Astrocyte (in vitro differentiated cells and primary cell): ENCODE results near the gene DLGAP1. TPM values are rescaled to one million over a fixed set of nuclear protein-coding genes. Genes with fewer than 3 reads are reported as not detected.
"Not testable (repeated sequence)": the region's sequence is repeated elsewhere in the genome, so short reads cannot be mapped to it uniquely, and the experiment has no call there.

Experiments
- DNase-seq: peaks from one replicate; pipeline ENCODE4 v3.0.0-alpha.2; 2010; ENCODE audit warnings: low read depth
- FAIRE-seq: peaks from 2 replicates; lab custom pipeline; 2011; peaks lifted over from hg19 to GRCh38; lab: Jason Lieb, UNC
- H2AFZ ChIP-seq: 2 replicates; pipeline ENCODE4 v1.6.0; 2012; ENCODE audit warnings: low read depth, low read length, inconsistent platforms
- H3K27ac ChIP-seq: 2 replicates; pipeline ENCODE4 v1.5.1; 2011; ENCODE audit warnings: low read depth, low read length, inconsistent platforms
- H3K27me3 ChIP-seq: 2 replicates; pipeline ENCODE4 v1.6.0; 2011; ENCODE audit warnings: low read length, inconsistent platforms; ENCODE audit not compliant: insufficient read depth
- H3K36me3 ChIP-seq: 2 replicates; pipeline ENCODE4 v1.5.1; 2011; ENCODE audit warnings: low read length, inconsistent platforms; ENCODE audit not compliant: insufficient read depth
- H3K4me1 ChIP-seq: 2 replicates; pipeline ENCODE4 v1.5.1; 2011; ENCODE audit warnings: low read length, inconsistent platforms; ENCODE audit not compliant: insufficient read depth
- H3K4me2 ChIP-seq: 2 replicates; pipeline ENCODE4 v1.6.0; 2012; ENCODE audit warnings: low read length, inconsistent platforms
- H3K4me3 ChIP-seq: 2 replicates; pipeline ENCODE4 v1.5.1; 2011; ENCODE audit warnings: low read depth, mild to moderate bottlenecking, low read length, inconsistent platforms; ENCODE audit not compliant: insufficient read depth
- H3K79me2 ChIP-seq: 2 replicates; pipeline ENCODE4 v1.6.0; 2012; ENCODE audit warnings: mild to moderate bottlenecking, low read length, inconsistent platforms; ENCODE audit not compliant: insufficient read depth
- H3K9ac ChIP-seq: 2 replicates; pipeline ENCODE4 v1.6.0; 2012; ENCODE audit warnings: mild to moderate bottlenecking, low read length, inconsistent platforms
- H3K9me3 ChIP-seq: 2 replicates; pipeline ENCODE4 v1.5.1; 2012; ENCODE audit warnings: low read depth, mild to moderate bottlenecking, low read length, inconsistent platforms; ENCODE audit not compliant: insufficient read depth
- H4K20me1 ChIP-seq: 2 replicates; pipeline ENCODE4 v1.6.0; 2012; ENCODE audit warnings: low read length, inconsistent platforms; ENCODE audit not compliant: insufficient read depth
- H3K27ac Mint-ChIP-seq: one replicate; pipeline ENCODE4 v1.8.0; 2021; ENCODE audit warnings: mild to moderate bottlenecking, mixed read lengths; ENCODE audit not compliant: unreplicated experiment
- H3K27me3 Mint-ChIP-seq: one replicate; pipeline ENCODE4 v1.8.0; 2021; ENCODE audit warnings: low read depth, mixed read lengths; ENCODE audit not compliant: unreplicated experiment
- H3K36me3 Mint-ChIP-seq: one replicate; pipeline ENCODE4 v1.8.0; 2021; ENCODE audit warnings: low read depth, mixed read lengths; ENCODE audit not compliant: unreplicated experiment
- H3K4me1 Mint-ChIP-seq: one replicate; pipeline ENCODE4 v1.8.0; 2021; ENCODE audit warnings: low read depth, mixed read lengths; ENCODE audit not compliant: unreplicated experiment
- H3K4me3 Mint-ChIP-seq: one replicate; pipeline ENCODE4 v1.8.0; 2021; ENCODE audit warnings: mild to moderate bottlenecking, moderate library complexity, mixed read lengths; ENCODE audit not compliant: unreplicated experiment
- H3K9me3 Mint-ChIP-seq: one replicate; pipeline ENCODE4 v1.8.0; 2021; ENCODE audit warnings: mild to moderate bottlenecking, mixed read lengths; ENCODE audit not compliant: unreplicated experiment
- EZH2 ChIP-seq: IDR thresholded peaks from 2 replicates; pipeline ENCODE4 v1.6.1; 2012; ENCODE audit warnings: mild to moderate bottlenecking, low read length, inconsistent platforms; ENCODE audit not compliant: insufficient read depth
- total RNA-seq: library from RNA; stranded (reverse); gene quantifications from 2 replicates; pipeline ENCODE4 v1.2.1, GENCODE V29; 2021
- TF ChIP-seq, protein P1 (sequence below): IDR thresholded peaks from 2 replicates; pipeline ENCODE4 v1.5.1; 2011; ENCODE audit warnings: low read depth, mild to moderate bottlenecking, inconsistent platforms, low read length, moderate library complexity; ENCODE audit not compliant: insufficient read depth

The DLGAP1 gene
- total RNA-seq, 1 donor from 2014 or later = 2.3 TPM

- no peaks in the 10 kb centered on the region for H3K4me1 ChIP-seq
- Mint-ChIP-seq H3K27me3 (no peaks in the 10 kb centered on the region), H3K9me3 (peaks cover 3% of the 10 kb centered on the region), H3K27ac (no peak overlapping the region), H3K36me3 (peaks cover 3% of the 10 kb centered on the region), H3K4me3 (peak overlapping the region; percentile 23), H3K4me1 (peaks cover 7% of the 10 kb centered on the region)
- no peaks in the 10 kb centered on the region for H4K20me1 ChIP-seq
- no peaks in the 10 kb centered on the region for H3K9me3 ChIP-seq
- H3K4me2 ChIP-seq = no peak overlapping the region
- no peak overlapping the region for H3K27ac ChIP-seq
- H3K9ac ChIP-seq = no peak overlapping the region
- FAIRE-seq (no peak), DNase-seq (no peak)
- no peaks in the 10 kb centered on the region for H3K79me2 ChIP-seq
- H3K36me3 ChIP-seq = no peaks in the 10 kb centered on the region
- no peak overlapping the region for H3K4me3 ChIP-seq
- TF ChIP-seq, protein P1, sequence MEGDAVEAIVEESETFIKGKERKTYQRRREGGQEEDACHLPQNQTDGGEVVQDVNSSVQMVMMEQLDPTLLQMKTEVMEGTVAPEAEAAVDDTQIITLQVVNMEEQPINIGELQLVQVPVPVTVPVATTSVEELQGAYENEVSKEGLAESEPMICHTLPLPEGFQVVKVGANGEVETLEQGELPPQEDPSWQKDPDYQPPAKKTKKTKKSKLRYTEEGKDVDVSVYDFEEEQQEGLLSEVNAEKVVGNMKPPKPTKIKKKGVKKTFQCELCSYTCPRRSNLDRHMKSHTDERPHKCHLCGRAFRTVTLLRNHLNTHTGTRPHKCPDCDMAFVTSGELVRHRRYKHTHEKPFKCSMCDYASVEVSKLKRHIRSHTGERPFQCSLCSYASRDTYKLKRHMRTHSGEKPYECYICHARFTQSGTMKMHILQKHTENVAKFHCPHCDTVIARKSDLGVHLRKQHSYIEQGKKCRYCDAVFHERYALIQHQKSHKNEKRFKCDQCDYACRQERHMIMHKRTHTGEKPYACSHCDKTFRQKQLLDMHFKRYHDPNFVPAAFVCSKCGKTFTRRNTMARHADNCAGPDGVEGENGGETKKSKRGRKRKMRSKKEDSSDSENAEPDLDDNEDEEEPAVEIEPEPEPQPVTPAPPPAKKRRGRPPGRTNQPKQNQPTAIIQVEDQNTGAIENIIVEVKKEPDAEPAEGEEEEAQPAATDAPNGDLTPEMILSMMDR = no peak
- TF ChIP-seq EZH2 = no peak
- H3K27me3 ChIP-seq = no peaks in the 10 kb centered on the region
- H2AFZ ChIP-seq = no peak overlapping the region
These were observed 870.1 kb downstream of the DLGAP1 start for GRCh38 chr18:3584897-3585460.

GRCh38 chr18:3584266-3584861 lies 870.7 kb downstream of the DLGAP1 start:
- Histone ChIP-seq H3K79me2 (no peaks in the 10 kb centered on the region), H3K9ac (no peak overlapping the region), H3K27ac (no peak overlapping the region), H3K36me3 (no peaks in the 10 kb centered on the region), H4K20me1 (no peaks in the 10 kb centered on the region), H3K4me3 (no peak overlapping the region), H3K27me3 (no peaks in the 10 kb centered on the region), H2AFZ (no peak overlapping the region), H3K4me2 (no peak overlapping the region), H3K9me3 (no peaks in the 10 kb centered on the region), H3K4me1 (peaks cover 4% of the 10 kb centered on the region)
- Mint-ChIP-seq H3K4me3 (peak overlapping the region; percentile 23), H3K9me3 (peaks cover 3% of the 10 kb centered on the region), H3K4me1 (peaks cover 7% of the 10 kb centered on the region), H3K27me3 (no peaks in the 10 kb centered on the region), H3K27ac (no peak overlapping the region), H3K36me3 (peaks cover 3% of the 10 kb centered on the region)
- FAIRE-seq (no peak), DNase-seq (no peak)
- TF ChIP-seq, protein P1 = no peak
- TF ChIP-seq EZH2 = no peak

- Histone ChIP-seq H3K9me3 (no peaks in the 10 kb centered on the region), H3K4me3 (no peak overlapping the region), H3K36me3 (no peaks in the 10 kb centered on the region), H3K4me2 (no peak overlapping the region), H3K4me1 (peaks cover 9% of the 10 kb centered on the region), H3K9ac (no peak overlapping the region), H4K20me1 (no peaks in the 10 kb centered on the region), H2AFZ (no peak overlapping the region), H3K79me2 (no peaks in the 10 kb centered on the region), H3K27ac (no peak overlapping the region), H3K27me3 (no peaks in the 10 kb centered on the region)
- FAIRE-seq (no peak), DNase-seq (no peak)
- no peak overlapping the region for H3K4me3 Mint-ChIP-seq
- H3K36me3 Mint-ChIP-seq = peaks cover 3% of the 10 kb centered on the region
- H3K27ac Mint-ChIP-seq = no peak overlapping the region
- peaks cover 7% of the 10 kb centered on the region for H3K4me1 Mint-ChIP-seq
- TF ChIP-seq EZH2 = no peak
- TF ChIP-seq, protein P1 = no peak
- H3K27me3 Mint-ChIP-seq = no peaks in the 10 kb centered on the region
- peaks cover 3% of the 10 kb centered on the region for H3K9me3 Mint-ChIP-seq
These were observed 871.2 kb downstream of the DLGAP1 start for GRCh38 chr18:3583873-3584247.

GRCh38 chr18:3583106-3583872 lies 871.8 kb downstream of the DLGAP1 start:
- not testable (repeated sequence) for H3K27ac Mint-ChIP-seq, H3K4me1 Mint-ChIP-seq, H3K4me2 ChIP-seq, H3K27me3 ChIP-seq, H3K9me3 Mint-ChIP-seq, H3K27me3 Mint-ChIP-seq, H3K79me2 ChIP-seq, H3K9me3 ChIP-seq, H4K20me1 ChIP-seq, H3K4me3 ChIP-seq, H2AFZ ChIP-seq, H3K9ac ChIP-seq, FAIRE-seq, H3K36me3 Mint-ChIP-seq, H3K4me3 Mint-ChIP-seq, H3K36me3 ChIP-seq, H3K27ac ChIP-seq, H3K4me1 ChIP-seq
- DNase-seq = peak; percentile 41
